GM11168 (cell line): ENCODE data around the gene RHOF.

Source experiments
- in situ Hi-C: fragments of 300-500 bp; cut with MboI; formaldehyde crosslinking; loops from one replicate; pipeline ENCODE4 v1.12.0; 2022; ENCODE audit warnings: low sequenced_read_pairs; ENCODE audit not compliant: unreplicated experiment

The RHOF gene

GRCh38 chr12:121806009-121806545 is 12.6 kb upstream of the RHOF start:
- in situ Hi-C loops, result no loop called here

GRCh38 chr12:121805171-121806008 is 11.9 kb upstream of the RHOF start:
- in situ Hi-C loops, result no loop called here

- in situ Hi-C loops, result no loop called here
Observed at GRCh38 chr12:121804417-121805111, 11.1 kb upstream of the RHOF start.

GRCh38 chr12:121803861-121804416 is 10.5 kb upstream of the RHOF start, which contains the start of gene SETD1B:
SETD1B (plus strand) TSS chr12:121804009; CDS start chr12:121804738, 729 bp downstream.
- in situ Hi-C loops, result no loop called here

- in situ Hi-C loops, result no loop called here
Observed at GRCh38 chr12:121802843-121803698, 9.6 kb upstream of the RHOF start.

GRCh38 chr12:121802485-121802842 is 9.0 kb upstream of the RHOF start:
- in situ Hi-C loops, result no loop called here

- in situ Hi-C loops, result no loop called here
Observed at GRCh38 chr12:121801595-121802484, 8.4 kb upstream of the RHOF start.

- in situ Hi-C loops, result no loop called here
Observed at GRCh38 chr12:121800694-121801594, 7.5 kb upstream of the RHOF start.

- in situ Hi-C loops, result loop anchor here (10.0 kb wide), 1 partner anchor 105 kb away; no protein-coding TSS in a partner anchor
Observed at GRCh38 chr12:121799842-121800693, 6.6 kb upstream of the RHOF start.

GRCh38 chr12:121799156-121799841 is 5.8 kb upstream of the RHOF start:
- in situ Hi-C loops, result loop anchor here (10.0 kb wide), 1 partner anchor 104 kb away; no protein-coding TSS in a partner anchor

- in situ Hi-C loops, result loop anchor here (10.0 kb wide), 1 partner anchor 104 kb away; no protein-coding TSS in a partner anchor
Observed at GRCh38 chr12:121798787-121799155, 5.3 kb upstream of the RHOF start.

- in situ Hi-C loops, result loop anchor here (10.0 kb wide), 1 partner anchor 103 kb away; no protein-coding TSS in a partner anchor
Observed at GRCh38 chr12:121797937-121798786, 4.7 kb upstream of the RHOF start.

- in situ Hi-C loops, result loop anchor here (10.0 kb wide), 1 partner anchor 102 kb away; no protein-coding TSS in a partner anchor
Observed at GRCh38 chr12:121796855-121797751, 3.6 kb upstream of the RHOF start.
